IPS DF 4.7 (cell line): ENCODE results near the gene PRMT5.

ENCODE experiments used
- DNase-seq: peaks from one replicate; pipeline ENCODE4 v3.0.0-alpha.2; 2013; ENCODE audit warnings: low spot score; ENCODE audit errors: extremely low read depth

The PRMT5 gene

DNA sequence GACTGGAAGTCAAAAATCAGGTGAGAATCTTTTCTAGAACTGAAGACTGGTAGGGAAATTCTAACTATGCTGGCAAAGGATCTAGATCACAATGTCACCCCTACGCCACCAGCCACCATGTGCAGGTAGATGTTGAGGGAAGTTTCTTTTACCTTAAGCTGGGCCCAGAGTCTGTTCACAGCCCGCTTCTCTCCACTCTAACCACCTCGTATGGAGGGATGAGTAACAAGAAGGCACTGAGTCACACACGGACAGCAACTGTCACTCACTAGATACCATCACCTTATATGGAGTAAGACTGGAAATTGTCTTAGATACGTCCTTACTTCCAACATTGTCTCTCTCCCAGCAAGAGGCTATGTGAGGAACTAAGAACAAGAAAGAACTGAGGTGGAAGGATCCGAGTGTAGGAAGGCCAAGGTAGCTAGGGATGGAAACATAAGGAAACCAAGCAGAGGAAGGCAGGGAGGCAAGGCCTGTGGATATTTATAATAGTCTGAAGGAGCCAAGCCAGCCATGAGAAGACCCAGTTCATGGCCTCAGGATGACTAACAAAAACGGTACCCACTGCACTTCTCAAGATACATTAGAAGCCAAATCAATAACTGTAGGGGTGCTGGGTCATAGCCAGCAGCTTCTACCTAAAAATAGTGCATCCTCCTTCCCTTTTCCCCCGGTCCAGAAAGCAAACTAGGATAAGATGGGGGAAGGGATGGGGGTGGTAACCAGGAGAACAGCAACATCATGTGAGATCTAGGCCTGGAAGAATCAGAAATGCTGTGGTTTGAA lies 30.7 kb downstream of the PRMT5 start:
- no peak for DNase-seq

DNA sequence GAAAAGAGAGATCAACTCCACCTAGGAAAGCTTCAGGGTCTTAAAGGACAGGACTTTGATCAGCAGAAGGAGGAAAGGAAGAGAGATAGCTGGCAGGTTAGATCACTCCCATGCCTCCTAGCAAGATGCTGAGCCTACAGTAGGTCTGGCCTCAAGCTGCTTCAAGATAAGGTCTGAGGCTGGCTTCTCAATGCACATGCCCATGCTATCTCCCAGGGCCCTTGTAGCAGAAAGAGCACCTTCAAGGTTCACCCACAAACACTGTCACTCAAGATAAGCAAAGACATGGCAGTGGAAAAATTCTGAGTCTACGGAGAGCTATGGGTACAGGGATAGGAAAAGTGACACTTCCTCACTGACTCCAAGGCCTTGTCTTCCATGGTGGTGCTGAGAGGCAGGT lies 31.8 kb downstream of the PRMT5 start:
- no peak for DNase-seq

DNA sequence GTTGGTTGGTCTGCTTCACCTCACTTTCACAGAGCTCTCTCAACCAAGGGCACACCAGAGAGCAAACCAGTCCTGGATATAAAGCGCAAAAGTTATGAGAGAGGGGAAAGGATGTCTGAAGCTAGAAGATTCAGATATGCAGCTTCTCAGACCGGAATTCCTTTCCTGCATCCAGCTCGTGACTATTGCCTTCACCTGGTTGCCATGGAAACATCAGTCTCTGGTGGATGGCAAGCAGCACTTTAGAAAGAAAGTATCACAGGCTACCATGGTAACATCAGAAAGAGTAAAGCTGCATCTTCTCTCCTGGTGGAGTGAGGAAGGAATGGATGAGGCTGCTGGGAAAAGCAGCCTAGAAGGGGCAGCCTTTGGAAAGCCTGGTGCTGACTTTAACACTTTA lies 32.4 kb downstream of the PRMT5 start:
- no peak for DNase-seq

DNA sequence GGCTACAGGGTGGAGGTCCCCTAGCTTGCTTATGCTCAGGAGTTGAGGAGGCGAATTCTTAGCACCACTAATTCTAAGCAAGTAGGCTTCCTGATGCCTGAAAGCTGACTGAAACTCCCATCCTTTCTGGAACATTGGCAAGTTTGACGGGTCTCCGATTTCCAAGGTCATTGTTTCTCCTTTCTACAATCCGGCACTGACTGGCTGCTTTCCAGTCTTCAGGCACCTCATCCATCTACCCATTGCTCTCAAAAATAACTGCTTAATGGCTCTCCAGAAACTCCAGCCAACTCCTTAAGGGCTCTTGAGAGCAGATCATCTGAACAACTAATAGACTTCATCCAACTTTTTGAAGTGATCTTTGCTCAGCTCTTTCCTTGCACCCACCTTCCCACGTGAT lies 32.8 kb downstream of the PRMT5 start:
- DNase-seq, result no peak

DNA sequence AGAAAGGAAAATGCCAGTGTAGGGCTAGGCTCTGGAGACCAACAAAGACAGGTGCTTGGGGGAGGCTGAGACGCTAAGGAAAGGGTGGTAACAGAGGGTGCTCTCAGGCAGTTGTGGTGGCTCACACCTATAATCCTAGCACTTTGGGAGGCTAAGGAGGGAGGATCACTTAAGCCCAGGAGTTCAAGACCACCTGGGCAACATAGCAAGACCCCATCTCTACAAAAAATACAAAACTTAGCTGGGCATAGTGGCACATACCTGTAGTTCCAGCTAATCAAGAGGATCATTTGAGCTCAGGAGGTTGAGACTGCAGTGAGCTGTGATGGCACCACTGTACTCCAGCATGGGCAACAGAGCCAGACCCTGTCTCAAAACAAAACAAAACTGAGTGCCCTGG lies 33.8 kb downstream of the PRMT5 start:
- no peak for DNase-seq

DNA sequence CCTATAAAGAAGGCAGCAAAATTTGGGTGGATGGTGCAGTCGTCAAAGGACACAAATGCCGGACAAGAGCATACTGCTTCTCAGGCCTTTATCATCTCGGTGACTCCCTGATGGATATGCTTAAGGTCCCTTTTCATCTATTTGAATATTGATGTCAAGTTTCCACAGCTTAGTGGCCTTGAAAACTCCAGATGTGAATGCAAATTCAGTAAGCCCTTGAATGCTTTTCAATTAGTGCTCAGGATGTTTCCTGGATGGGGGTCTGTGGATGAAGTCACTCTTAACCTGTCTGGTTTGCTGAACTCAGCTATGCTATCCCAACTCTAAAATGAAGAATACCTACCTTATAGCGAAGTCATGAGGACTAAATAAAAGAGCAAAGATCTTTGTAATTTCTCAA lies 35.5 kb downstream of the PRMT5 start:
- DNase-seq, result no peak

DNA sequence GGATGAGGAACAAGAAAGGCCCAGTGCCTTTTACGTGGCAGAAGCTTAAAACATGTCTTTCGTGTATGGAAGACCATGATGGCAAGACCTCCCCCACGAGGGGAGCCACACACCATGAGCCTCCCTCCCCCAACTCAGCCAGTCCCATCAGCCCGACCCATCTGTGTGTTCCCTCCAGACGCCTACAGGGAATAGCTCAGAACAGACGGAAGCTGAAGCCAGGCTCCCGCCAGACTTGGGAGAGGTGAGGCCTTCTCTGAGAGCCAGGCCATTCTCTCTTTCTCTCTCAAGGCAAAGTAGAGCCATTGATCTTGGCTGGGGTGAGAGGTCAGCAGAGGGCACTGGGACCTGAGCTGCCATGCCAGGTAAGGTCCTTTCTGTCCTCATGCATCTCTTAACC lies 36.7 kb downstream of the PRMT5 start:
- no peak for DNase-seq

DNA sequence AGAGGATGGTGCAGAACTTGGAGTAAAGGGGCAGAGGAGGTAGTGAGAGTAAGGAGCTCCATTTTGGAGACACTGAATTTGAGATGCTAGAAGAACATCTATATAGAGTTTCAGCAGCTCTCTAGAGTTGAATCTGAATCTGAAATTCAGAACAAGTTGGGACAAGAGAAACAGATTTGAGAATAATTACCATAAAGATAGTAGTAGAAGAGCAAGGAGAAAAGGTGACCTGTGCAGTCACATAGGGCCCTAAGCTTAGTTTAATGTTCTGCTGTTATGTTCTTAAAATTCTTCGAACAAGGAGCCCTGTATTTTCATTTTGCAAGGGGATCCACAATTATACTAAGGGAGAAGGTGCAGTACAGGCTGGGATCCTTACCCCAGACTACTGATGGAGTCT lies 38.8 kb downstream of the PRMT5 start:
- DNase-seq, result no peak

DNA sequence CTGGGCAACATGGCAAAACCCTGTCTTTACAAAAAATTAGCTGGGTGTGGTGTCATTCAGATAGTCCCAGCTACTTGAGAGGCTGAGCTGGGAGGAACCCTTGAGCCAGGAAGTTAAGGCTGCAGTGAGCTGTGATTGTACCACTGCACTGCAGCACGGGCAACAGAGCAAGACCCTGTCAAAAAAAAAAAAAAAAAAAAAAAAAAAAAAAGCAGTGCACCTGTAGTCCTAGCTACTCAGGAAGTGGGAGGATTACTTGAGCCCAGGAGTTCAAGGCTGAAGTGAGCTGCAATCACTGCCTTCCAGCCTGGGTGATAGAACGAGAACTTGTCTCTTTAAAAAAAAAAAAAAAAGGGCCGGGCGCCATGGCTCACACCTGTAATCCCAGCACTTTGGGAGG lies 40.5 kb downstream of the PRMT5 start:
- DNase-seq, result no peak

DNA sequence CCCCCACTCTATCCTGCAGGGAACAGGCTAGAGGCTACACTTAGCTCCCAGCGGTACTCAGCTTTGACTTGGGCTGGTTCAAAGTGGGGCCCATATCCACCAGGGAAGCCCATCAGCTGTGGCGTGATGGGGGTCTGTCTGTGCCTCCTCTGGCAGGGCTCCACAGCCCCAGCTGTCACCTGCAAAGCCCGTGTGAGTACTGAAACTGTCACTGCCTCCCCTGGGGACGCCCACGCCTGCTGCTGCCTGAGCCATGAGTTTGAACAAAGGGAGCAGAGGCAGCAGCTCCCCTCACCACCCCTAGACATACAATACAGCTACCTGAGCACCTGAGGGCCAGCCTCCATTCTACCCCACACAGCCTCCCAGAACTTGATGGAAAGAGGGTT lies 41.2 kb downstream of the PRMT5 start:
- DNase-seq, result no peak

DNA sequence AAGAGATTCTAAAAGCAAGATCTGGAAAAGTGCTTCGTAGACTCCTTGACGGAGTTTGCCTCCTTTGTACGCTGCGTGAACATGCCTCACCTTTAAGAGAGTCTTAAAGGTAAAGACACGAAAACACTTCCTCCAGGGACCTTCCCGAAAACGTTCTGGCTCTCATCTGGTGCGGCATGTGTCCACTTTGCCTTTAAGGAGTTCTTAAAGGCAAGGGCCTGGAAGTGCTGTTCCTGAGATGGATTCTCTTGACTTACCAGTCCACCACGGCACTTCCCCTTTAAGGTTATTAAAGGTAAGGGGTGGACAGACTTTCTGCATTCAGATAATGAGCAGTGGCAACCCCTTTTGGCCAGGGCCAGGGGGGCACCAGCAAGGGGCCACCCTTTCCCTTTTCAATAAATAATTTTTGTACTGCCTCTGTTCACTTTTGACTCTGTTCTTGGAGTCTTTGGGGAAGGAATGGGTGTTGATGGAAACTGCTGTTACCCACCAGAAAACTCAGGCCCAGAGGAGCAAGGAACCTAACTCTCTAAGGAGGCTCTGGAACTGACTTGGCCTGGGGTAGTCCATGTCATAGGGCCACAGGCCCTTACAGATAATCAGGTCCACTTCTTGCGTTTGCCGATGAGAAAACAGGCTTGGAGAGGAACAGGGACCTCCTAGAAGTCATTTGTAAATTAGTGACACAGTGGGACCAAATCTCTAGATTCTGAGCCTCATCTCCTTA lies 41.8 kb downstream of the PRMT5 start:
- DNase-seq, result no peak

DNA sequence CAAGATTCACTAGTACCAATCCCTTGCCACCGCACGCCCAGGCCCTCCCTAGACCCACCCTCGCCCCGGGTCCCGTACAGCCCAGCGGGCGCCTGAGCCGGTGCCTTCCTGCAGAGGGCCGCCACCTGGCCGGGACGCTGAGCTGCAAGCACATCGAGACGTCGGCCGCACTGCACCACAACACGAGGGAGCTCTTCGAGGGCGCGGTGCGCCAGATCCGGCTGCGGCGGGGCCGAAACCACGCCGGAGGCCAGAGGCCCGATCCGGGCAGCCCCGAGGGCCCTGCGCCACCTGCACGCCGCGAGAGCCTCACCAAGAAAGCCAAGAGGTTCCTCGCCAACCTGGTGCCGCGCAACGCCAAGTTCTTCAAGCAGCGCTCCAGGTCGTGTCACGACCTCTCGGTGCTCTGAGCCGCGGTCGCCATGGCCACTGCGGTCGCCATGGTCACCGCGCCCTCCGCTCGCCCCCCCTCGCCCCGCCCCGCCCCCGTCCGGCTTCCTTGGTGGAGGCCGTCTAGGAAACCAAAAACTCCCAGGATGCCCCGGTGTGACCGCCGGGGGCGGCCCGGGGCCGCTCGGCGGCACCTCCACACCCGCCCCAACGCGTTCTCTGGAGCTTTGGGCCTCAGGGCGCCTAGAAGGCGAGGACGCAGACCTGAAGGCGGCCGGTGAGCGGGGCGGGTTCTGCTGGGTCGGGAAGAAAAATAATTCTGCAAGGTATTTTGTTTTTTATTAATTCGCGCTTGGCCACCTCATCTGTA lies 42.5 kb downstream of the PRMT5 start:
- DNase-seq, result no peak

DNA sequence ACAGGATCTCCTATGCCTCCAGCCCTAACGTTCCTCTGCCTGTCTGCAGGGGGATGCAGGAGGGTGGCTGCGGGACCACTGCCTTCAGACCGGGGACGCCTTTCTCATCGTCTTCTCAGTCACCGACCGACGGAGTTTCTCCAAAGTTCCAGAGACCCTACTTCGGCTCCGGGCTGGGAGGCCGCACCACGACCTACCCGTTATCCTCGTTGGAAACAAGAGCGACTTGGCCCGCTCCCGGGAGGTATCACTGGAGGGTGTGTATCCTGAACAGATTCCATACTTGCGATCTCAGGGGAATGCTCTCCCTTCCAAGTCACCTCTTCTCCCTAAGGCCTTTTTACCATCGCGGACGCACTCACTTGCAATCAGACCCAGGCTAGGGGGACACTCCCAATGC lies 43.2 kb downstream of the PRMT5 start:
- no peak for DNase-seq

DNA sequence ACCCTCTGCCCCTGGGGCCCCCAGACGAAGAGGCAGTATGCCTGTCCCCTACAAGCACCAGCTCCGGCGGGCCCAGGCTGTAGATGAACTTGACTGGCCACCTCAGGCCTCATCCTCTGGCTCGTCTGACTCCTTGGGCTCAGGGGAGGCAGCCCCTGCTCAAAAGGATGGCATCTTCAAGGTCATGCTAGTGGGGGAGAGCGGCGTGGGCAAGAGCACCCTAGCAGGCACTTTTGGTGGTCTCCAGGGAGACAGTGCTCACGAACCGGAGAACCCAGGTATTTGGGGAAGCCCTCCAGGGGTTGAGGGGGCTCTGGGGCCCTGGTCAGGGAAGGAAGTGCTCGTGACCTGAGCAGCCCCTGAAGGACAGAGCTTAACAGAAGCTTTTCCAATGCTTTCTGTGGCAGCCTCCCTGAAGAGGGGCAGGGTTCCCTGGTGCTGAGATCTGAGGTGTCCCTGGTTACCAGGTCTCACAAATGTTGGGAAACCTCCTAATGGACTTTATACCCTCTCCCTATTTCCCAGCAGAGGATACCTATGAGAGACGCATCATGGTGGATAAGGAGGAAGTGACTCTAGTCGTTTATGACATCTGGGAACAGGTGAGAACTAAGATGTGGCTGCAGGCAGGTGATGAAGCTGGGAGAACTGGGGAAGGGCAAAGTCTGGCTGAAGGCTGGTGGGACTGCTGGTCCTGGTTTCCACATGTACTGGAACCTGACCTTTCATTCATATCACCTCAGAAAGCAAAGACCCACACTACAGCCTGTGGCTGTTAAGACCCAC lies 44.2 kb downstream of the PRMT5 start:
- DNase-seq, result no peak

DNA sequence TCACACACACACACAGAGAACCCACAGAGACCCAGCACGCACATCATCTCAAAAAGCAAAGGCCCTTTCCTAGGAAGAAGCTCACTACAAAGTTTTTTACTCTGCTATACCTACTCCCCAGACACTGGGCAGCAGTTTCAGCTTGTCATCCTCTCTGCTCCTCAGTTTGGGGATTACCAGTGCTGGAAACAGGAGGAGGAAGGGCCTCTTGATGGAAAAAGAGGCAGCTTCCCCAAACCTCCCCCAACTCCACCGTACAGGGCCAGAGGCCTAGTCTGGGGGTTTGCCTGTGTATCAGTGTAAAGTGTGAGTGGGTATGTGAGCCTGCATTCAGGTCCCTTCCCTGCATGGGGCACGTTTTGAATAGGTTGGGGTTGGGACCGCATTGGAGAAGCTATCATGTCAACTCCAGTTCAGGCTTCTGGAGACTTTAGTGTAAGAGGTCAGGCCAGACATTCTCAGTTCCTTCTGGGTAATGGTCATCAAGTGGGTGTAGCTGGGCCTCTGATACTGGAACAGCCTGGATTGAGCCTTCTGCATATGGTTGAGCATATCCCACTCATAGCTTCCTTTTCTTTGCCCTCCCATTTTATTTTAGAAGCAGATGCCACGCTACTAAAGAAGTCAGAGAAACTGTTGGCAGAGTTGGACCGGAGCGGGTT lies 45.0 kb downstream of the PRMT5 start:
- DNase-seq, result no peak

DNA sequence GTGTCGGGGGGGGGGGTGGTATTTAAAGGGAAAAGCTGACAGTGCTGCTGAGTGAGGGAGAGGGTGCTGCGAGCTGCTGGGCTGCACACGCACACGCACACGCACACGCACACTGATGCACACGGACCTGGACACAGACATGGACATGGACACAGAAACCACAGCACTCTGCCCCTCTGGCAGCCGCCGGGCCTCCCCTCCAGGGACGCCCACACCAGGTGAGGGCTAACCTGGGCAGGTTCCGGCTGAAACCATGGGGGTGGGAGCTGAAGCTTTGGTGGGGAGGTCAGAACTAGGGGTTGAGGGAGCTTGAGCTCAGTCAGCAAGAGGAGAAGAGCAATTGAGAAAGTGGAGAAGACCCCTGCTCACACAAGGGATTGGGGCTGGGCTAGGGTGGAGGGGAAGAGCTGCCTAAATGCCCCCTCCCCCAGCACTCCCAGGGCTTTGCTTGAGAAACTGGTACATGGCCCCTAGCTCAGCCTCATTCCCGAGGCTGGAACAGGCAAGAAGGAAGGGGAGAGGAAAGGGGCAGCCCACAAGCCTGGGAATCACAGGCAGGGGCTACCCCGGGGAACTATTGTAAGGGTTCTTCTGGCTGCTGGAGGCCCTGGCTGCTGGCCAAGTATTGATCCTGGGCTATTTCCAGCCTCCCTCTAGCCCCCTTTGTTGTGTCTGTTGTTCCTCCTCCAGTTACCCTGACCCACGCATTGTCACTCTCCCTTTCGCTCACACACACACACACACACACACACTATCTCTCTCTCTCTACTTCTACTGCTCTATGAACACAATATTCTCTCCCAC lies 45.8 kb downstream of the PRMT5 start, which contains the start of gene REM2:
Gene REM2 (plus strand): TSS at position 50 of the 804 bp plus-strand sequence. CDS start 66 bp downstream, at position 116.
- DNase-seq, result no peak

DNA sequence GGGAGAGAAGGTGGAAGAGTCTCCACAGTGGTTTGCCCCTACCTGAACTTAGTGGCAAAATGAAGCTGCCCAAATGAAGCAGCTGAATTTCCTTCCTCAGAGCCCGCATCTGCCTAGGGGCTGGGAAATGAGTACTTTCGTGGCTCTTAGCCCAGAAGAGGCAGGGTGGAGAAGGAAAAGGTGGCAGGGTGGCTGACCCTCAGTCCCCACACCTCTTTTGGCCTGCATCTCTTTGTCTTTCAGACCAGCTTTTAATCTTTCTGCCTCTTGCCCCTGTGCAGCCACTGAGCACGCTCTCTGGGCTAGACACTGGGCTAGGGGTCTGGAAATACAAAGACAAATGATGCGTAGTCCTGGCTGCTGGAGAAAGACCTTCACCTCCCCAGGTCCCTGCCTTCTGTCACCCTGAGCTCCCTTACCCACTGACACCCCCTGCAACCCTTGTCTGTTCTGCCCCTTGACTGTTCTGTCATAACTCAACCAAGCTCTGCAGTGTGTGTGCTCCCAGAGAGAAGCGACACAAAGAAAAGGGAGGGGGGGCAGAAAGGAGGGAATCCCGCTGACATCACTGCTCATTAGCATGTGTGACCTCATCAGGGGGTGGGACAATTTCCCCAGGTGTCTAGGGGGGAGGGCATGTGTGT lies 46.5 kb downstream of the PRMT5 start:
- no peak for DNase-seq

DNA sequence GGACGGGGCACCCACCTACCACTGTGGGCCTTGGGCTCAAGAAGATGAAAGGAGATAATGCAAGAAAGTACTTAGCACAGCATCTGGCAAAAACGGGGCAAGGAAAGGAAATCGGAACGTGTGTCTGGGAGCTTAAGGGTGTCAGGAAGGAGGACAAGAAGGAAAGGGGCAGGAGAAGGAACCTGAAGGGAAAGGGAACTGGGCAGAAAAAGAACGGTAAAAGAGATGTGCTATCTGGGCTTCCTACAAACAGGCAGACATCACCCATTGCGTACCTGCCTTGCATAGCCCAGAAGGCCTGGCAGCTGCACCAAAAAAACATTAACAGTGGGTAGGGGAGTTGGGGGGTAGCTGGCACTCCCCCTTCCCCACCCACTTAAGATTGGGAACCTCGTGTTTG lies 47.1 kb downstream of the PRMT5 start:
- DNase-seq, result no peak
